Measurements from ENCODE around the gene RUNX1.

DNA sequence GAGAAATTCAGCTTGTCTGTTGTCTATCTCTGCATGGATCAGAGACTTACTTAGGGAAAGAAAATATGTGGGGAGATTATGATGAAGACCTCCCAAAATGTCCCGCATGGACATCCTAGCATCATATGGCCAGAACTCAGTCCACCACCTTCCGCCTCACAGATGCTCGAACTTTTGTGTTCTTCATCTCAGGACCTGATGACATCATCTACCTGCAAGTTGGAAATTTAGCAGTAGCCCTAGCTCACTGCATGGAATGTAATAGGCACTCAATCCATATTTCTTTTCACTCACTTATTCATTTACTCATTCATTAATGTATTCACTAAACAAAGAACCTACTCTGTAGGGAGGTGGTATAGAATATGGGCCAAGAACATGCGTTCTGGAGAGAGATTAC is 283.5 kb downstream of the RUNX1 start:
- TF ChIP-seq, protein P1, sequence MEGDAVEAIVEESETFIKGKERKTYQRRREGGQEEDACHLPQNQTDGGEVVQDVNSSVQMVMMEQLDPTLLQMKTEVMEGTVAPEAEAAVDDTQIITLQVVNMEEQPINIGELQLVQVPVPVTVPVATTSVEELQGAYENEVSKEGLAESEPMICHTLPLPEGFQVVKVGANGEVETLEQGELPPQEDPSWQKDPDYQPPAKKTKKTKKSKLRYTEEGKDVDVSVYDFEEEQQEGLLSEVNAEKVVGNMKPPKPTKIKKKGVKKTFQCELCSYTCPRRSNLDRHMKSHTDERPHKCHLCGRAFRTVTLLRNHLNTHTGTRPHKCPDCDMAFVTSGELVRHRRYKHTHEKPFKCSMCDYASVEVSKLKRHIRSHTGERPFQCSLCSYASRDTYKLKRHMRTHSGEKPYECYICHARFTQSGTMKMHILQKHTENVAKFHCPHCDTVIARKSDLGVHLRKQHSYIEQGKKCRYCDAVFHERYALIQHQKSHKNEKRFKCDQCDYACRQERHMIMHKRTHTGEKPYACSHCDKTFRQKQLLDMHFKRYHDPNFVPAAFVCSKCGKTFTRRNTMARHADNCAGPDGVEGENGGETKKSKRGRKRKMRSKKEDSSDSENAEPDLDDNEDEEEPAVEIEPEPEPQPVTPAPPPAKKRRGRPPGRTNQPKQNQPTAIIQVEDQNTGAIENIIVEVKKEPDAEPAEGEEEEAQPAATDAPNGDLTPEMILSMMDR (IDR thresholded peaks at IDR 0.05): no peak
- no peak for TF ChIP-seq POLR2A (IDR thresholded peaks at IDR 0.05)

Measured in right lobe of liver (tissue), 4 donors.